Activated CD4-positive, alpha-beta T cell treated with anti-CD3 and anti-CD28 coated beads, Interleukin-2, amount 10 ng/mL, durations not matched to agents 24 days and 14 days (primary cell): ENCODE measurements around the gene TIRAP. TPM values are rescaled to one million over a fixed set of nuclear protein-coding genes. Genes with fewer than 3 reads are reported as not detected.

Experiments
- total RNA-seq: library from RNA; stranded (reverse); gene quantifications from 2 replicates; pipeline ENCODE4 v1.2.3, GENCODE V29; 2022

TIRAP gene
- total RNA-seq, 1 donor from 2014 or later: 12.0 TPM

Other genes with a start within 250 kb of the TIRAP start
- gene CDON, start 220.2 kb upstream of the TIRAP start, total RNA-seq: 1.9 TPM in 2 replicates
- gene RPUSD4, start 71.4 kb upstream of the TIRAP start, total RNA-seq: 48.6 and 51.1 TPM in 2 replicates
- 12.8 and 14.2 TPM in 2 replicates for gene FAM118B, start 71.3 kb upstream of the TIRAP start, total RNA-seq
- 180 and 191 TPM in 2 replicates for gene SRPRA, start 14.2 kb upstream of the TIRAP start, total RNA-seq
- gene FOXRED1, start 13.9 kb upstream of the TIRAP start, total RNA-seq: 57.8 and 59.2 TPM in 2 replicates
- 36.0 and 40.2 TPM in 2 replicates for gene DCPS, start 21.0 kb downstream of the TIRAP start, total RNA-seq
- 12.3 and 13.3 TPM in 2 replicates for gene ST3GAL4, start 72.6 kb downstream of the TIRAP start, total RNA-seq